HL-60 (cell line): ENCODE measurements around the gene S100A6.
"Not testable (repeated sequence)": the region's sequence is repeated elsewhere in the genome, so short reads cannot be mapped to it uniquely, and the experiment has no call there.

ENCODE experiments used
- POLR2AphosphoS5 ChIP-seq: IDR thresholded peaks from 2 replicates; pipeline ENCODE4 v1.6.1; 2012; ENCODE audit warnings: low read depth
- SPI1 ChIP-seq: IDR thresholded peaks from 2 replicates; pipeline ENCODE4 v1.6.1; 2012; ENCODE audit warnings: low read depth, mild to moderate bottlenecking, borderline replicate concordance
- TF ChIP-seq, protein P1 (sequence below): IDR thresholded peaks from one replicate; pipeline ENCODE4 v1.5.1; 2011; ENCODE audit warnings: low read length, control low read depth, inconsistent platforms; ENCODE audit not compliant: insufficient read depth
- TF ChIP-seq, protein P2 (sequence below): IDR thresholded peaks from 2 replicates; pipeline ENCODE4 v1.6.1; 2012; ENCODE audit warnings: low read depth; ENCODE audit not compliant: insufficient replicate concordance

DNA sequence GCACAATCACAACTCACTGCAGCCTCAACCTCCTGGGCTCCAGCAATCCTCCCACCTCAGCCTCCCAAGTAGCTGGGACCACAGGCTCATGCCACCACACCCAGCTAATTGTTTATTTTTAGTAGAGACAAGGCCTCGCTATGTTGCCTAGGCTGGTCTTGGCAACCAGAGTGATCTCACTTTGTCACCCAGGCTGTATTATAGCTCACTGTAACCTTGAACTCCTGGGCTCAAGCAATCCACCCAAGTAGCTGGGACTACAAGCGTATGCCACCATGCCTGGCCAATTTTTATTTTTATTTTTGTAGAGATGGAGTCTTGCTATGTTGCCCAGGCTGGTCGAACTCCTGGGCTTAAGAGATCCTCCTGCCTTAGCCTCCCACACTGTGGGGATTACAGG lies 26.2 kb upstream of the S100A6 start:
- not testable (repeated sequence) for TF ChIP-seq POLR2AphosphoS5, SPI1
- TF ChIP-seq, protein P1, sequence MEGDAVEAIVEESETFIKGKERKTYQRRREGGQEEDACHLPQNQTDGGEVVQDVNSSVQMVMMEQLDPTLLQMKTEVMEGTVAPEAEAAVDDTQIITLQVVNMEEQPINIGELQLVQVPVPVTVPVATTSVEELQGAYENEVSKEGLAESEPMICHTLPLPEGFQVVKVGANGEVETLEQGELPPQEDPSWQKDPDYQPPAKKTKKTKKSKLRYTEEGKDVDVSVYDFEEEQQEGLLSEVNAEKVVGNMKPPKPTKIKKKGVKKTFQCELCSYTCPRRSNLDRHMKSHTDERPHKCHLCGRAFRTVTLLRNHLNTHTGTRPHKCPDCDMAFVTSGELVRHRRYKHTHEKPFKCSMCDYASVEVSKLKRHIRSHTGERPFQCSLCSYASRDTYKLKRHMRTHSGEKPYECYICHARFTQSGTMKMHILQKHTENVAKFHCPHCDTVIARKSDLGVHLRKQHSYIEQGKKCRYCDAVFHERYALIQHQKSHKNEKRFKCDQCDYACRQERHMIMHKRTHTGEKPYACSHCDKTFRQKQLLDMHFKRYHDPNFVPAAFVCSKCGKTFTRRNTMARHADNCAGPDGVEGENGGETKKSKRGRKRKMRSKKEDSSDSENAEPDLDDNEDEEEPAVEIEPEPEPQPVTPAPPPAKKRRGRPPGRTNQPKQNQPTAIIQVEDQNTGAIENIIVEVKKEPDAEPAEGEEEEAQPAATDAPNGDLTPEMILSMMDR: not testable (repeated sequence)
- TF ChIP-seq, protein P2, sequence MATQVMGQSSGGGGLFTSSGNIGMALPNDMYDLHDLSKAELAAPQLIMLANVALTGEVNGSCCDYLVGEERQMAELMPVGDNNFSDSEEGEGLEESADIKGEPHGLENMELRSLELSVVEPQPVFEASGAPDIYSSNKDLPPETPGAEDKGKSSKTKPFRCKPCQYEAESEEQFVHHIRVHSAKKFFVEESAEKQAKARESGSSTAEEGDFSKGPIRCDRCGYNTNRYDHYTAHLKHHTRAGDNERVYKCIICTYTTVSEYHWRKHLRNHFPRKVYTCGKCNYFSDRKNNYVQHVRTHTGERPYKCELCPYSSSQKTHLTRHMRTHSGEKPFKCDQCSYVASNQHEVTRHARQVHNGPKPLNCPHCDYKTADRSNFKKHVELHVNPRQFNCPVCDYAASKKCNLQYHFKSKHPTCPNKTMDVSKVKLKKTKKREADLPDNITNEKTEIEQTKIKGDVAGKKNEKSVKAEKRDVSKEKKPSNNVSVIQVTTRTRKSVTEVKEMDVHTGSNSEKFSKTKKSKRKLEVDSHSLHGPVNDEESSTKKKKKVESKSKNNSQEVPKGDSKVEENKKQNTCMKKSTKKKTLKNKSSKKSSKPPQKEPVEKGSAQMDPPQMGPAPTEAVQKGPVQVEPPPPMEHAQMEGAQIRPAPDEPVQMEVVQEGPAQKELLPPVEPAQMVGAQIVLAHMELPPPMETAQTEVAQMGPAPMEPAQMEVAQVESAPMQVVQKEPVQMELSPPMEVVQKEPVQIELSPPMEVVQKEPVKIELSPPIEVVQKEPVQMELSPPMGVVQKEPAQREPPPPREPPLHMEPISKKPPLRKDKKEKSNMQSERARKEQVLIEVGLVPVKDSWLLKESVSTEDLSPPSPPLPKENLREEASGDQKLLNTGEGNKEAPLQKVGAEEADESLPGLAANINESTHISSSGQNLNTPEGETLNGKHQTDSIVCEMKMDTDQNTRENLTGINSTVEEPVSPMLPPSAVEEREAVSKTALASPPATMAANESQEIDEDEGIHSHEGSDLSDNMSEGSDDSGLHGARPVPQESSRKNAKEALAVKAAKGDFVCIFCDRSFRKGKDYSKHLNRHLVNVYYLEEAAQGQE: not testable (repeated sequence)
